Measurements from ENCODE around the gene DTNB.
A peak's percentile ranks its signal among the peaks of the same experiment; 100 is the strongest.
"Not testable (repeated sequence)": the region's sequence is repeated elsewhere in the genome, so short reads cannot be mapped to it uniquely, and the experiment has no call there.

DTNB gene

GRCh38 chr2:25586726-25587144 lies 86.6 kb downstream of the DTNB start:
- DNase-seq, result no peak

DNA sequence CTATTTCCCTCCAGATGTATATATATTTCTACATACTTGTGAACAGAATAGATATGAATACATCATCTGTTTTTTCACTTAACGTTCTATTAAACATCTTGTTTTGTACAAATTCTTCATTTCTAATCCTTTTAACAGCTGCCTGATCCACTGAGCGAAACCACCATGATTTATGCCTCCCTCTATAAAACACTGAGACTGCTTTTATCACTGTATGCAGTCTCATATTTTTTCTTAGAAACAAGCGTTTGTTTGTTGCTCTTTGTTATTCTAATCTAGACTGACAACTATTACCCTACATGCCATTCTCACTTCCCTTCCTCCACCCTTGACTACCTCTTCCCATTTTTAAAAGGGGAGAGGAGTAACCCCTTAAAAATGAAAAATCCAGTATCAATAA lies 88.2 kb downstream of the DTNB start:
- no peak for DNase-seq

DNA sequence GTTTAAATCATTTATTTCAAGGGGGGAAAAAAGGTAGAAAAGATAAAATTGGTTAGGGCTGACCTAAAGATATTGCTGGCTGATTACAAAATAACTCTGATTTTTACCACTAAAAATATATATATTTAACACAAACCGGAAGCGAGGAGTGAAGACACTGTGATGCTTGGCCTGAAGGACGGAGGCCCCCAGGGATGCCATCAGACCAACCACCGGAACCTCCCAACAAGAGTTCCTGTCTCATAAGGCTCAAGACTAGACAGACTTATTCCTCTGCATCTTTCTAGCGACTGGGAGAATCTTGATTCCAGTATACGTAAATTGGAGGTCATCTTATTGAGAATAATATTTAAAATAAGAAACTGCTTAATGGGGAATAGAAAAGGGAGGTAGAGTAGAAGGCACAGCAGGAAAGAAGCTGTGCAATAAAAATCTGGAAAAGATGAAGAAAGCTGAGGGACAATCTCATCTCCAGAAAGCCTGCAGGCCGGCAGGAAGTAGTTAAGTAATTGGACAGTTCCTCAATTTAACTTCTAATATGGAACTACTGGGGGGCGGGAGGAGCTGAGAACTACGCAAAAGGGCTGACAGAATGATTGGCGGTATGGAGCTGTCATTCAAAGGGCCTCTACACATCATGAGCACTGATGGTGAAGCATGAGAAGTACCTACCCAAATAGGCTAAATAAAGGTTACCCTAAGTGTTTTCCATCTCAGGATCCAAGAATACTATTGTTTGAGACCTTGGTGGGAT lies 91.1 kb downstream of the DTNB start:
- DNase-seq, result no peak

DNA sequence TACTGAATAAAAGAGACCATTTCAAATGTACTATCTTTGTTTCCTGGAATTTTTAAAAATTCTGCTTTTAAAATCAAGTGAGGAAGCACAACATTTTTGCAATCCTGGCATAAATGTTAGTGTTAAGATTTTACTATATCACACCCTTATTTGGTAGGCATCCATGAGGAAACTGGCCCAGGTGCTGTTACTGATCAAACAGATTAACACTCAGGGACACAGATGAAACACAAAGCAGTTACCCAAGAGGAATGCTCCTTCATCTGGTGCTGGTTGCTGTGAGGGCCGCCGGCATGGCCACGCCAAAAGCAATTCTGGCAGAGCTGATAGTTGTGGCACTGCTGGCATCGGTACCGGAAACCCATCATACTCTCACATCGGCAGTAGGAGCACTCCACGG lies 96.8 kb downstream of the DTNB start:
- DNase-seq, result no peak

GRCh38 chr2:25572638-25573037 lies 100.7 kb downstream of the DTNB start:
- no peak for DNase-seq

DNA sequence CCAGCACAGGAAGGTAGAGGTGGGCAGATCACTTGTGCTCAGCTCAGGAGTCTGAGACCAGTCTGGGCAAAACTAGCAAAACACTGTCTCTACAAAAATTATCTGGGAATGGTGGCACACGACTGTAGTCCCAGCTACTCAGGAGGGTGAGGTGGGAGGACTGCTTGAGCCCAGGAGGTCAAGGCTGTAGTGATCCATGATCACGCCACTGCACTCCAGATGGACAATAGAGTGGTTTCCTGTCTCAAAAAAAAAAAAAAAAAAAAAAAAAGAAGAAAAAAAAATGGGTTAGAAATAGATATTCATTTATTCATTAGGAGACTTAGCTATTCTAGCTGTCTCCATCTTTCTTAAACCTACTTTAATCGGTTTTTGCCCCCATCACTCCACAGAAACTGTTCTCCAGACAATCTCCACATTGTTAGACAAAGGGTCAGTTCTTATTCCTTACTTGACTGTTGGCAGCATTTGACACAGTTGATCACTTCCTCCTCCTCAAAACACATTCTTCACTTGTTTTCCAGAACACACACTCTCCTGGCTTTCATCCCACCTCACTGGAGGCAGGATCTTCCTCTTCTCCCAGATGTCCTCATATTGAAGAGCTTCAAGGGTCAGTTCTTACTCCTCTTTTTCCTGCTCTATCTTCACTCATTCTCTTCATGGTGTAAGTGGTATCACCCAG lies 103.1 kb downstream of the DTNB start:
- DNase-seq, result no peak

DNA sequence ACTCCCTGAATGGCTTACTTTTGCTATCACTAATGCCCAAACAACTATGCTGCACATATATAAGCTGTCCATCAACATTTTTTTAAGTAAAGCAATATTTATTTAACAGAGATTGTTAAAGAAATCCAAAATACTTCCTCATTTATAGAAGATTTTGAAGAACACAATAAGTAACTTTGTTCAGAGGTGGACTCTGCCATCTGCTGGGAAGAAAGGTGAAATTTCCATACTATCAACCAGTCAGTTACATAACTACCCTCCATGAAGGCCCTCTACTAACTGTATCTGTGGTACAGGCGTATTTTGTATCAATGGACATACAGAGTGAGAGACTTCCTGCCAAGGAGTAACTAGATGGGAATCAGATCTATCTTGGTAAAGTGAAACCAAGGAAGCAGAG lies 106.0 kb downstream of the DTNB start:
- DNase-seq, result peak; percentile 23

GRCh38 chr2:25566694-25567093 lies 106.7 kb downstream of the DTNB start:
- no peak for DNase-seq

DNA sequence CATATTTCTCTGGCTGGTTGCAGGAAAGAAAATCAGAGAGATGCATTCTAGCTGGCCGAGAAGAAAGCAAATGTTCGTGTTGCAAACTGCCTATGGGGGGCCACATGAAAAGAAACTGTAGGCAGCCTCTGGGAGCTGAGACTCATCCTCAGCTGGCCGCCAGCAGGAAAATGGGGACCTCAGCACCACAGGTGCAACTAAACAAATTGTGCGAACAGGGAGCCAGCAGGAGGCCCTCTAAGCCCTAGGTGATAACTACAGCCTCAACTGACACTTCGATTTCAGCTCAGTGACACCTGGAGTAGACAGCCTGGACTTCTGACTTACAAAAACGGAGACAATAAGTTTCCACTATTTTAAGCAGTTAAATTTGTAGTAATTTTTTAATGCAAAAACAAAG lies 107.3 kb downstream of the DTNB start:
- no peak for DNase-seq

DNA sequence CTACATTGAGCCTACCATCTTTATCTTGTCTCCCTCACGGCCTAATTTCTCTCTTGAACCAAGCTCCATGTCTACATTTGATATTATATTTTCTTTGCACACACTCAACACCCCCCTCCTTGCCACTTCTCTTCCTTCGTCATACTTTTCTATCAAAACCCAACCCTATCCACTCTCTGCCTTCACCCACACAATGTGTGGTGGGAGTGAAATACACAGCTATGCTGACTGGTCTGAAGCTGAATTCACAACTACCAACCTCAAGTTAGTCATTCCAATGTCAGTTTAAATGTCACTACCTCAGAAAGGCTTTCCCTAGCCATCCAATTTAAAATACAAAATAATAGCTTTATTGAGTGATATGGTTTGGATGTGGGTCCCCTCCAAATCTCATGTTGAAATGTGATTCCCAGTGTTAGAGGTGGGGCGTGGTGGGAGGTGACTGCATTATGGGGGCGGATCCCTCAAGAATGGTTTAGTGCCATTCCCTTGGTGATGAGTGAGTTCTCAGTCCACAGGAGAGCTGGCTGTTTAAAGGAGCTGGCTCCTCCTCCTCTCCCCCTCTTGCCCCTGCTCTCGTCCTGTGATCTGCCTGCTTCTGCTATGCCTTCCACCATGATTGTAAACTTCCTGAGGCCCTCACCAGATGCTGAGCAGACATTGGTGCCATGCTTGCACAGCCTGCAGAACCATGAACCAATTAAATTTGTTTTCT lies 112.1 kb downstream of the DTNB start:
- no peak for DNase-seq

DNA sequence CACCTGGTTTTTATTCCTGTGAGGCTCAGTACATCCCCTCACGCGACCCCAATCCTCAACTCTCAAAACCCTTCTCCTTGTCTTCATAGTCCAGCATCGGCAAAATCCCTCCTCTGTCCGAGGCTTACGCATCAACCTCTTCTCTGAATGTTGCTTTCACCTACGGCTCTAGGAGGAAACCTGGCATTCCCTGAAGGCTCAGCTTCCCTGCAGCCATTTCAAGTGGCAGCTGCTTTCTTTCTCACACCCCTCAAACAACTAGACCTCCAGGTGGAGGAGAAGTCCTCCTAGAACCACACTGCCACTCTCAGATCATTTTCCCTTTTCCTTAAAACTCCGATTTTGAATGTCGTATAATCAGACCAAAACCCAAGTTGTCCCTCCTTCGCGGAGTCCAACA lies 114.2 kb downstream of the DTNB start:
- no peak for DNase-seq

DNA sequence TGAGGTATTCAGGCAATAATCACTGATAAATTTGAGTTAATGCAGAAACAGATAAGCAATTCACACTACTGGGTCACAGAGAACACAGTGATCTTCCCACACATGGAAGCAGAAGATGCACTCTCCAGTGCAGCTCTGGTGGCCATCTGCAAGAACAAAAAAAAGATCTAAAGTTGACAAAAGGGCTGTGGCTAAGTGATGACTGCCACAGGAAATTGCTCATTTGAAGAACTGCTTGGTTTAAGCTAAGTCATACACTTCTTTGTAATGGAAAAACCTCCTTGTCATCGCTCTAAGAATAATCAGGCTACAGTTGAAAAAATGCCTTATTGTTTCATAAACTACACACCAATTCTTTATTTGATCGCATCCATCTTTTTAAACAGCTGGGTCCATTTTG lies 115.1 kb downstream of the DTNB start:
- peak; percentile 70 for DNase-seq

- DNase-seq, result no peak
These were observed 116.0 kb downstream of the DTNB start for GRCh38 chr2:25557179-25558036.

GRCh38 chr2:25552318-25552717 lies 121.1 kb downstream of the DTNB start:
- DNase-seq, result no peak

DNA sequence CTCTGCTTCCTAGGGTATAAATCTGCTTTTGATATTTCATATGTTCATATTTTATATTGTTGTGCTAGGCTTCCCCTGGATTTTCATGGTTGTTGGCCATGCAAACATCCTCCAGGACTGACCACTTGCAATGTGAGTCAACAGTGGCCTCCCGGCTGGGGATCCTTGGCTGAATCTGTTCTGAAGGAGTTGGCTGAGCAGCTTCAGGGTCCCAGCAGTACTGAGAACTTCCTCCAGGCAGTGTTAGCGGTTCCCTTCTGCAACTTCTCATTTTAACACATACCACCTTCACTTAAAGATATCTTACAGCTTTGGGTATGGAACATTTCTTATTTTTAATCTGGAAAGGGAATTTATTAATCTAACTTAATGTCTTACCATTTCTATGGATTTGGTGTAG lies 122.1 kb downstream of the DTNB start:
- no peak for DNase-seq

GRCh38 chr2:25549571-25549970 lies 123.8 kb downstream of the DTNB start:
- DNase-seq, result not testable (repeated sequence)

GRCh38 chr2:25548601-25549000 lies 124.8 kb downstream of the DTNB start:
- DNase-seq, result no peak

DNA sequence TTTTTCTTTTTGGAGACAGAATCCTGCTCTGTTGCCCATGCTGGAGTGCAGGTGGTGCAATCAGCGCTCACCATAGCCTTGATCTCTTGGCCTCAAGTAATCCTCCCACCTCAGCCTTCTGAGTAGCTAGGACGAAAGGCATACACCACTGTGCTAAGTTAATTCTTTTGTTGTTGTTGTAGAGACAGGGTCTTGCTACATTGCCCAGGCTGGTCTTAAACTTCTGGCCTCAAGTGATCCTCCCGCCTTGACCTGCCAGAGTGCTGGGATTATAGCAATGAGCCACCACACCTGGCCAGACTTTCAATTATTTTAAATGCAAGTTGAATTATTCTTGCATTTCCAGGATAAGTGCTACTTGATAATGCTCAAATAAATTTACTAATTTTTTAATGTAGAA lies 126.5 kb downstream of the DTNB start:
- no peak for DNase-seq

GRCh38 chr2:25545899-25546298 lies 127.5 kb downstream of the DTNB start:
- no peak for DNase-seq

DNA sequence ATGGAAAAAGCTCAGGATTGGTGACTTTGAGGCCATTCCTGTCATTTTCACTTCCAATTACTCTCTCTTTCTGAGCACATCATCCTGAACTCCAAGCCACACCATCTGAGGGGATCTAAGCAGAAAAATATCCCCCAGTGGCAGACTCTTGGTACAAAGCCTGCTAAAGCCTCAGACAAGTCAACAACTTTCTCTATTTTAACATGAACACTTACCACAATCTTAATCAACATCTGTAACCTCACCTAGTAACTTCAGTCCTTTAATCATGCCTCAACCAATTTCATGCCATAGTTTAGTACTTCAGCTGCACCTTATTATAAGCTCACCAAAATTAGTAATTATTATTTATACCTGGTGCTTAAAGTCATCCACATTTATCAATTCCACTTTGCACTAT lies 128.9 kb downstream of the DTNB start:
- no peak for DNase-seq

DNA sequence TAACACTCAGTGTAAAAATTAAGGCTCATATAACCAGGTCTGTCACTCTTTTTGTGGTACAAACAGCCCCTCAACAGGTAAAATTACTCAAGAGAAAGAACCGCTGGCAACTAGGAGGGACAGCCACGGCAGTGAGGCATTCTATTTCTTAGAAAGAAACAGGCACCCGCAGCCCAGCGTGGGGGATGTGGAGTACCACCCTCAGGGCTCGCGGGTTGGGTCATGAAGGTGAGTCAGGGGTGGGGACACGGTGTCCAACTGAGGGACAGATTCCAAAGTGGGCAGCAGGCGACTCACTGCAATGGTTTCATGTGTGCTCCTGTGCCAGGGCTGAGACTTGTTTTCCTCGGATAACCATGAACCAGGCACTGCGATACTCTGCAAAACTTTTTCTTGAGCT lies 129.4 kb downstream of the DTNB start:
- no peak for DNase-seq

DNA sequence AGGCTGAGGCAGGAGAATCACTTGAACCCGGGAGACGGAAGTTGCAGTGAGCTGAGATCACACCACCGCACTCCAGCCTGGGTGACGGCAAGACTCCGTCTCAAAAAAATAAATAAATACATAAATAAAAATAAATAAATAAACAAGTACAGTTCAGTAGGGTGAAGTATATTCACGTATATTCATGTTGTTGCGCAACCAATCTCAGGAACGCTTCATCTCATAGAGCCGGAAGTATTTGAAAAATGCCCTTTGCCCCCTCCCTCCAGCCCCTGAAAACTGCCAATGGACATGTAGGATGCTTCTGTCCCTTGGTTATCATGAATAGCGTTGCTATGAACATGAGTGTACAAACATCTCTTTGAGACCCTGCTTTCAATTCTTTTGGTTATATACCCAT lies 132.0 kb downstream of the DTNB start:
- no peak for DNase-seq

GRCh38 chr2:25539136-25539535 lies 134.2 kb downstream of the DTNB start:
- DNase-seq, result no peak

All from HCEC 1CT (cell line).